Measurements from ENCODE around the gene SMARCA4.
A peak's percentile ranks its signal among the peaks of the same experiment; 100 is the strongest.
"Not testable (repeated sequence)": the region's sequence is repeated elsewhere in the genome, so short reads cannot be mapped to it uniquely, and the experiment has no call there.

Gene SMARCA4

DNA sequence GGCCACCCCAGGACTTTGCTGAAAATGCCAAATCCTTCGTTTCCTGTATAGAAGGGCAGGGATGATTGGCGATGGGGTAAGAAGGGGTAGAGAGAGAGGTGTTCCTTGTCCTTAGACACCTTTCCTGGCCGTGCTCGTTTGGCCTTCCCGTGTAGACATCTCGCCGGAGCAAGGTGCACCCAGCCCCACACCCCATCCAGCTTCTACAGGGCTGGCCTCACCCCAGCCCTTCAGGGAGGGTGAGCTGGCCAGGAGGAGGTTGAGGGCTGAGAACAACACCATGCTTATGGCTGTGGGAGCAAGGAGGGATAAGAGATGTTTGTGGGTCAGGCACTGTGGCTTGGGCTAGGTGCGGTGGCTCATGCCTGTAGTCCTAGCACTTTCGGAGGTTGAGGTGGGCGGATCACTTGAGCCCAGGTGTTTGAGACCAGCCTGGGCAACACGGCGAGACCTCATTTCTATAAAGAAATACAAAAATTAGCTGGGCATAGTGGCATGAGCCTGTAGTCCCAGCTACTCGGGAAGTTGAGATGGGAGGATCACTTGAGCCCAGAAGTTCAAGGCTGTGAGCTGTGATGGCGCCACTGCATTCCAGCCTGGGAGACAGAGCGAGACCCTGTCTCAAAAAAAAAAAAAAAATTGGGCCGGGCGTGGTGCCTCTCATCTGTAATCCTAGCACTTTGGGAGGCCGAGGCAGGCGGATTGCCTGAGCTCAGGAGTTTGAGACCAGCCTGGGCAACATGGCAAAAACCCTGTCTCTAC lies 15.5 kb downstream of the SMARCA4 start:
- no peak for DNase-seq (ENCODE audit: low spot score)

DNA sequence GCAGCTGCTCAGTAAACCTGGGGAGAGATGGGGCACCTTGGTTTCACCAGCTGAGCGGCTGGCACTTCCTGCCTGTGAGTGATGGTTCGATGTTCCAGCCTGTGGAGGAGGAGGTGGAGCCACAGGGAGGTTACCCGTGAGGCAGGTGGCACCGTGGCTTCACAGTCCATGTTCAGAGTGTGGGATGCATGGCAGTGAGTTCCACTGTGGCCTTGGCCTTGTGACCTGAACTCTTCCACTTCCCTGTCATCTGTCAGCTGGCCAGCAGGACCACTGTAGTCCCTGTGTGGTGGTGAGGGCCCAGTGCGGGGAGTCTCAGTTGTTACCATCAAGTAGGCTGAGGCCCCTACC lies 16.9 kb downstream of the SMARCA4 start:
- no peak for DNase-seq (ENCODE audit: low spot score)

DNA sequence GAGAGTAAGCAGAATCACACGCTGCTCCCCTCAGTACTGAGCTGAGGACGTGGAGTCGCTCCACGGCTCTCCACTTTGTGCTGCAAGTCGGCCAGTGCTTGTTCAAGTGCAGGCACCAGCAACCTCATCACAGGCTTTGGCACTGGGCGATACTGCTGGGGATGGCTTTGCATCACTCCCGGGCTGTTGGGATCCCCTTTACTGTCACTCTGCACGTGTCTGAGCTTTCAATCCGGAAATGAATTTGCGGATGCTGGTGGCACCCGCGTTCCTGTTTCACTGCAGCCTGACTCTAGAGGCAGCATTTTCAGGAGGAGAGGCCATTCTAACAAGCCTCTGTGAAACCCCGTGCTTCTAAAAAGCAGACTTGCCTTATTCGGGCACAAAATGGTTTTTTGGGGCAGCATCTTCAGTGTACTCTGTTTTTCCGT lies 19.1 kb downstream of the SMARCA4 start:
- peak; percentile 55 for DNase-seq (ENCODE audit: low spot score)

DNA sequence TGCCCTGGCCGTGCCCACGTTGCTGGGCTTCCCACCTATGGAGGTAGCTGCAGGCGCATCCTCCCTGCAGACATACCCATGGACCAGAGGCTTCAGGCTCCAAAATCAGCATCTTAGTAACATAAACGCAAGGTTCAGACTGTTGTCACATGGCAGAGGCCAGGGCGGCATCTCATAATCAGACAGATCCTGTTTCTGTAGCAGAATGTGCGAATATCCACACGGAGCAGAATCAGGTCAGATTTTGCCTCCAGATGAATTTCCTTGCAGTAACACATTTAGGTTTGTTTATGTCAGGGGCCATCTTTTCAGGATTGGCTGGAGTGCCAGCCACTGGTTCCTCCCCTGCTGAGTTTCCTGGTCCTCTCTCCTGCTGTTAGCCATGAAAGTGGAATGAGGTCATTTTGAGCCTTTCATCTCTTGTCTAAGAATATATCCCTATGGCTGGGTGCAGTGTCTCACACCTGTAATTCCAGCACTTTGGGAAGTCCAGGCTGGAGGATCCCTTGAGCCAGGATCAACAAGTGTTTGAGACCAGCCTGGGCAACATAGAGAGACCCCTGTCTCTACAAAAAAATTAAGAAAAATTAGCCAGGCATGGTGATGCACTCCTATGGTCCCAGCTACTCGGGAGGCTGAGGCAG lies 20.5 kb downstream of the SMARCA4 start:
- DNase-seq (ENCODE audit: low spot score): peak; percentile 77

DNA sequence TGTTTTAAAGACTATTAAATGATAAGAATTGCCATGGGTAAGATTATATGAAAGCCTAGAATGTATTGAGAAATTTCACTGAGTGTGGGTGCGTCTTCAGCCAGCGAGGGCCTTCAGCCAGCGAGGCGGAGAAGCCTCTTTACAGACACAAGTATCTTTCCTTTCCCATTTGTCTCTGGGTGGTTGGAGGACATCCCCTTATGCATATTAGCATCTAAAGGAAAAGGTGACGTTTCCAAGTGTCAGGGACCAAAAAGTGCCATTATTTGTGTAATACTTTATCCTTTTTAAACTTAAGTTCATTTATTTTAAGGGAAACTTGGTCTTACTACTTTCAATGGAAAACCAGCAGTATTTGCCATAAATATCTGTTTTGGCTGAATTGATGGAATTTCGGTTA lies 22.2 kb downstream of the SMARCA4 start:
- no peak for DNase-seq (ENCODE audit: low spot score)

DNA sequence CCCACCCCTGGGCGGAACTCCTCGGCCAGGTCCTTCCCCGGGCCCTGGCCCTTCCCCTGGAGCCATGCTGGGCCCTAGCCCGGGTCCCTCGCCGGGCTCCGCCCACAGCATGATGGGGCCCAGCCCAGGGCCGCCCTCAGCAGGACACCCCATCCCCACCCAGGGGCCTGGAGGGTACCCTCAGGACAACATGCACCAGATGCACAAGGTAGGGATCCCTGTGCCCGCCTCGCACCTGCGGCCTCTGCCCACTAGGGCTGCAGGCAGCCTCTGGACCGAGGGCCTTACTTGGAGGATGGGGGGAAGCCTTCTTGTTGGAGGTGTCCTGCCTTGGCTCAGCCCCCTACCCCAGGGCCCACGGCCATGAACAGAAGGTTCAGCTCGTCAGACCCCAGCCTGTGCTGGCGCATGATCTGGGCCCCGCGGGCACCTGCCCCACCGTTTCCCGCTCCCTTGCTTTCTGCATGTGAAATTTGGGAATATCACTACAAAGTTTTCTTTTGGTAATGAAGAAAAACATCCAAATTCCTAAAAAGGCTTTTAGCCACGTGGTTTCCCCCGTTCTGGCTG lies 23.4 kb downstream of the SMARCA4 start:
- DNase-seq (ENCODE audit: low spot score): no peak

DNA sequence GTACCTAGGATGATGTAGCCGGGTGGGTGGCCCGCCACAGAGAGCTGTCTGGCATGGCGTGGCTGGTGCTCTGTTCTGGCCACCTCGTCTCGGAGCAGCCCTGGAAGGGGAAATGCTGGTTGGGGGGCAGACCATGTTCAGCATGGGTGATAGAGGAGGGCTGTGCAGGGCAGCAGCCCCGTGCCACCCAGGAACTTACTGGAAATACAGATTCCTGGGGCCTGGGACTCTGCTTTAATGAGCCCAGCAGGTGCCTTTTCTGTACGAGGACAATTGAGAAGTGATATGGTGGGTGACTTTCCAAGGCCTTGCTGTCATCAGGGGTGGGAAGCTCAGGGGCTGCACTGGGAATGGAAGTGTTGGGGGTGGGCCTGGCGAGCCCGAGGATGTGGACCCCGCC lies 24.7 kb downstream of the SMARCA4 start:
- no peak for DNase-seq (ENCODE audit: low spot score)

DNA sequence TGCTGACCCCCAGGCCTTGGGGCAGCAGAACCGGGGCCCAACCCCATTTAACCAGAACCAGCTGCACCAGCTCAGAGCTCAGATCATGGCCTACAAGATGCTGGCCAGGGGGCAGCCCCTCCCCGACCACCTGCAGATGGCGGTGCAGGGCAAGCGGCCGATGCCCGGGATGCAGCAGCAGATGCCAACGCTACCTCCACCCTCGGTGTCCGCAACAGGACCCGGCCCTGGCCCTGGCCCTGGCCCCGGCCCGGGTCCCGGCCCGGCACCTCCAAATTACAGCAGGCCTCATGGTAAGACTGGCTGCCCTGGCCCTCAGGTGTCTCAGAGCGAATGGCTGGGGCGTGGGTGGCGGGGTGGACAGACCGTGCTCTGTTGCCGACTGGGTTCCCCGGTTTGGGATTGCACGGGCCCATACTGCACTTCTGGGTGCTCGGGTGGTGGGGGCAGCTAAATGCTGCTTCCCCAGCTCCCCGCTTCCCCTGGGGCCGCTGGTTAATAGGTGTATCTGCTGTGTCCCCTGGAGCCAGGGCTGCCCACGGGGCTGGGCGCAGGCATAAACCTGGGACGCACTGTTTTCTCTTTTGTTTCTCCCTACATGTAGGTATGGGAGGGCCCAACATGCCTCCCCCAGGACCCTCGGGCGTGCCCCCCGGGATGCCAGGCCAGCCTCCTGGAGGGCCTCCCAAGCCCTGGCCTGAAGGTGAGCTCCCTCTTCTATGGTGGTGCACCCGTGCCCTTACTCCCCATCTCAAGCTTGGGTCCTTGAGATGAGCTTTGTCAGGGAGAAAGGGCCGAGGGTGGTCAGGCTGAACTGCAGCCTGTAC lies 25.7 kb downstream of the SMARCA4 start:
- DNase-seq (ENCODE audit: low spot score): no peak

DNA sequence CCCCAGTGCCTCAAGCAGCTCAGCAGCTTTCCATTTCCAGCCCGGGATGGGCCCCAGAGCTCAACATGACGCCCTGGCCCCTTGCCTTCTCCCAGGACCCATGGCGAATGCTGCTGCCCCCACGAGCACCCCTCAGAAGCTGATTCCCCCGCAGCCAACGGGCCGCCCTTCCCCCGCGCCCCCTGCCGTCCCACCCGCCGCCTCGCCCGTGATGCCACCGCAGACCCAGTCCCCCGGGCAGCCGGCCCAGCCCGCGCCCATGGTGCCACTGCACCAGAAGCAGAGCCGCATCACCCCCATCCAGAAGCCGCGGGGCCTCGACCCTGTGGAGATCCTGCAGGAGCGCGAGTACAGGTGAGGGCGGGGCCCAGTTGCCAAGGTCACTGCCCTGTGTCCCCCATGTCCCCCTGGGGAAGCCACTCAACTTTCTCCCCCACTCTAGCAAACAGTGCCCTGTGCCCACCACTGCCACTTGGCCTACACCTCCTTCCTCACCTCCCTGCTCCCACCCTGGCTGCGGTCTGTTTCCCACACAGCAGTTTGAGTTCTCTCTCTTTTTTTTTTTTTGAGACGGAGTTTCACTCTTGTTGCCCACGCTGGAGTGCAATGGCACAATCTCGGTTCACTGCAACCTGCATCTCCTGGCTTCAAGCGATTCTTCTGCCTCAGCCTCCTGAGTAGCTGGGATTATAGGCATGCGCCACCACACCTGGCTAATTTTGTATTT lies 26.9 kb downstream of the SMARCA4 start:
- DNase-seq (ENCODE audit: low spot score): no peak

DNA sequence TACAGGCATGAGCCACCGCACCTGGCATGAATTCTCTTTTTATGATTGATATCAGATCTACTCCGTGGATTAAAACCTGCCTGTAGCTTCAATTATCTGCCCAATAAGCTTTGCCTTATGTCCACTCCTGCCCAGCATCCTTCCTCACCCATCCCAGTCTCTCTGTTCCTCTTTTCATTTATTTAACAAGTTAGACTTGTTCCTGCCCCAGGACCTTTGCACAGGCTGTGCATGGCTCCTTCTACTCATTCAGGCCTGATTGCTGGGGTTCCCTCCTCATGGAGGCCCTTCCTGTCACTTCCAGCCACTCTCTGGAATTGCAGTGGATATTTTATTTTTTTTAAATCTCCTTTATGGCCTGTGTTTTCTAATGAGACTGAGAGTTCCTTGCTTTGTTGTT lies 27.6 kb downstream of the SMARCA4 start:
- DNase-seq (ENCODE audit: low spot score): no peak

DNA sequence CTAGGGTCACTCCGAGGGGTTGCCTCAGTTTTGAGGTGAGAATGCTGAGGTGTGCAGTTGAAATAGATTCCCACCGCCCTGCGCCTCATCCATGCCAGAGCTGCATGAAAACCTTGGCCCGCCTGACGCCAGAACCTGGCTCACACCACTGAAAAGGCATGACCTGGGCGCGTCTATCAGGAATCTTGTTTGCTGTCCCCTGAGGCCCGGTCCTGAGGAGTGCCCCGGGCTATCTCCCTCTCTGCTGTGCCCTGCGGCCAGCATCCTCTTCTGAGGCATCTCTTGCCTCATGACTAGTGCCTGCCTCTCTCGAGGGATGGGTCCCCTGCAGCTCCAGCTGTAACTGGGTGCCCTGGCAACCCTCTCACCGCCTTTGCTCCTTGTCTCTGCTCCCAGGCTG lies 28.1 kb downstream of the SMARCA4 start:
- DNase-seq (ENCODE audit: low spot score): no peak

DNA sequence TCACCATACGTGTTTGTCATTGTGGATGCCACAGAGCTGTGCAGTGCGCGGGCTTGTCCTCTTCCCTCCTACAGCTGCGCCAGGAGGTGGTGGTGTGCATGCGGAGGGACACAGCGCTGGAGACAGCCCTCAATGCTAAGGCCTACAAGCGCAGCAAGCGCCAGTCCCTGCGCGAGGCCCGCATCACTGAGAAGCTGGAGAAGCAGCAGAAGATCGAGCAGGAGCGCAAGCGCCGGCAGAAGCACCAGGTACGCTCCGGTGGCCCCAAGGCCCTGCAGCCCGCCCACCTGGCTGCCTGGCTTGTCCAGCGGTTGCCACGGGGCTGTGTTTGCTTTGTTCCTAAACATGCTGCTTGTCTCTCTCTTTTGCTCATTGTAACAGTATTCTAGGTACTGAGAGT lies 30.2 kb downstream of the SMARCA4 start:
- no peak for DNase-seq (ENCODE audit: low spot score)

DNA sequence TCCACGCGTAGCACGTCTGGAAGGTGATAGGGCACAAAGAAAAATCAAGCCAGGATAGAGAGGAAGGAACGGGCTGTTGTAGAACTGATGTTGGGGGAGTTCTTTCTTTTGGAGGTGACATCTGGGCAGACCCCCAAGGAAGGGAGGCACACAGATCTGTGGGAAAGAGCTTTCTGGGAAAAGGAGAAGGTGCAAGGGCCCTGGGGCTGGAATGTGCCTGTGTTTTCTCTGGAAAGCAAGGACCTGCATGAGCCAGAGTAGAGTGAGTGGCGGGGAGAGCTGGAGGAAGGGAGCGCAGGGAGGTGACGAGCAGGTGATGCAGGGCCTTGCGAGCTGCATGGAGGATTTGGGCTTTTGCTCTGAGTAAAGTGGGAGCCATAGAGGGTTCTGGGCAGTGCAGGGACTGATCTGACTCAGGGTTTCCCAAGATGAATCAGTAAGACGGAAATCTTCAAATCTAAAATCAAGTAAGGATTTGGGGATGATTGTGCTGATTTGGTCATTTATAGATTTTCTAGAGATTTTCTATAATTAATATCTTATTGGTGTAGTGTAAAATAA lies 30.8 kb downstream of the SMARCA4 start:
- no peak for DNase-seq (ENCODE audit: low spot score)

DNA sequence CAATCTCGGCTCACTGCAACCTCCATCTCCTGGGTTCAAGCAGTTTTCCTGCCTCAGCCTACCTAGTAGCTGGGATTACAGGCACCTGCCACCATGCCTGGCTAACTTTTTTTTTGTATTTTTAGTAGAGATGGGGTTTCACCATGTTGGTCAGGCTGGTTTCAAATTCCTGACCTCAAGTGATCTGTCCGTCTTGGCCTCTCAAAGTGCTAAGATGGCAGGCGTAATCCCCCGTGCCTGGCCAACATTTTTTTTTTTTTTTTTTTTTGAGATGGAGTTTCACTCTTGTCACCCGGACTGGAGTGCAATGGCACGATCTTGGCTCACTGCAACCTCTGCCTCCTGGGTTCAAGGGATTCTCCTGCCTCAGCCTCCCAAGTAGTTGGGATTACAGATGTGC lies 31.3 kb downstream of the SMARCA4 start:
- DNase-seq (ENCODE audit: low spot score): not testable (repeated sequence)

DNA sequence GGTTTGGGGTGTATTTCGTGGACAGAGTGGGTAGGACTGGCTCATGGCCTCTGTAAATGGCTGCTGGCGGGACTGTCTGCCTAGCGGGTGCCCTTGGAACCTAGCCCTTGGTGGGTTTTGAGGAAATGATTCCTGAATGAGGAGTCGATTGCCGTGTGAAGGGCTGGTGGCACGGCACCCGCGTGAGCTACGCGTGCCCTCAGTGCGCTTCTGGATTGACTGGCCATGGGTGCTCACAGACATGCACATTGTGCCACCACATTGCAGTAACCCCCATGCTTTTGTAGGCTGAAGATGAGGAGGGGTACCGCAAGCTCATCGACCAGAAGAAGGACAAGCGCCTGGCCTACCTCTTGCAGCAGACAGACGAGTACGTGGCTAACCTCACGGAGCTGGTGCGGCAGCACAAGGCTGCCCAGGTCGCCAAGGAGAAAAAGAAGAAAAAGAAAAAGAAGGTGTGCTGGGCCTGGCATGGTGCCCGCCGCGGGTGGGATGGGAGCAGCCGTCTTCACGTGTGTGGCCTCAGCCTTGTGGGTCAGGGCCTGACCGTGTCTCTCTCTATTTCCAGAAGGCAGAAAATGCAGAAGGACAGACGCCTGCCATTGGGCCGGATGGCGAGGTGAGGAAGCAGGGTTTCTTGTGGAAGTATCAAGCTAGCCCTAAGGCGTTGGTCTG lies 35.2 kb downstream of the SMARCA4 start:
- DNase-seq (ENCODE audit: low spot score): no peak

DNA sequence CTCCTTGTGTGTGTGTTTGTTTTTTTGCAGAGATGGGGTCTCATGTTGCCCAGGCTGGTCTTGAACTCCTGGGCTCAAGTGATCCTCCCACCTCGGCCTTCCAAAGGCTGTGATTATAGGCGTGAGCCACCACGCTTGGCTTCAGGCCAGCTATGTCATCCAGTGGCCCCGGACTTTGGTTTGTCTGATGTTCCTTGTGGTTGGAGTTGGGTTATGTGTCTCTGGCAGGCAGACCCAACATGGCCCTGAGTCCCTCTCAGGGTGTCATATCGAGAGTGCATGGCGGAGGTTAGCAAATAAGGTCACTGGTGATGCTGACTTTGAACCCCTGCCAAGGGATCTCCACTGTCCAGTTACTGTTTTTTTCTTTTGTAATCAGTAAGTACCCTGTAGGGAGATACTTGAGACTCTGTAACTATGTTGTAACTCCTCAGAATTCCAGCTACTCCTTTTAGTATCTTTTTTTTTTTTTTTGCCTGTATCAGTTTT lies 37.3 kb downstream of the SMARCA4 start:
- peak; percentile 24 for DNase-seq (ENCODE audit: low spot score)

DNA sequence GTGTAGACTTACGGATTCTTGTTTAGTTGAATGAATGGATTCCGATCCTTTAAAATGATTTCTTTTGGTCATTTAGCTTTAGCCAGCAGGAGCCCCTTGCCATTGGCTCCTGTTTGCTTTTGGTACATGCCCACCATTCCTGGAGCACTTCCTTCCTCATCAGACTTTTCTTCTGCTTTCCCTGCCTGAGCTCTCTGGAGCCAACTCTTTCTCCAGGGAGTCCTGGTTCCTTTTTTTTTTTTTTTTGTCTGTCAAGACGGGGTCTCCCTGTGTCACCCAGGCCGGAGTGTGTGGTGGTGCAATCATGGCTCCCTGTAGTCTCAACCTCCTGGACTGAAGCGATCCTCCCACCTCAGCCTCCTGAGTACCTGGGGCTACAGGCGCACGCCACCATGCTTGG lies 37.8 kb downstream of the SMARCA4 start:
- no peak for DNase-seq (ENCODE audit: low spot score)

DNA sequence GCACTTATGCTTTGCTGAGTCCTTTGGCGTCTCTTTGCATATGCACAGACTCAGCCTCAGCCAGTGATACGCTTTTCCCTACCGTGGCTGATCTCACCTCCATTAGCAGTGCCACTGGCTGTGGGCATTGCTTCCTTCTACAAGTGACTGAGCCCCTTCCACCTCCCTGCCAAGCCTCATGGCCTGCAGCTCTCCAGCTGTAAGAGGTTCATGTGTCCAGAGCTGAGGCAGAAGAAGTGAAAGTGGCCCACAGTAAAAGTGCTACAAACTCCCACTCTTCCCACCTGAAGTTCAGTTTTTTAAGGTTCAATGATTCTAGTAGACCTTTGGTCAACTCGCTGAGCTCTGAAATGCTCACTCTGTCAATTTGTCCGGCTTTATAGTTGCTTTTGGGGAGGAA lies 44.7 kb downstream of the SMARCA4 start:
- DNase-seq (ENCODE audit: low spot score): no peak

DNA sequence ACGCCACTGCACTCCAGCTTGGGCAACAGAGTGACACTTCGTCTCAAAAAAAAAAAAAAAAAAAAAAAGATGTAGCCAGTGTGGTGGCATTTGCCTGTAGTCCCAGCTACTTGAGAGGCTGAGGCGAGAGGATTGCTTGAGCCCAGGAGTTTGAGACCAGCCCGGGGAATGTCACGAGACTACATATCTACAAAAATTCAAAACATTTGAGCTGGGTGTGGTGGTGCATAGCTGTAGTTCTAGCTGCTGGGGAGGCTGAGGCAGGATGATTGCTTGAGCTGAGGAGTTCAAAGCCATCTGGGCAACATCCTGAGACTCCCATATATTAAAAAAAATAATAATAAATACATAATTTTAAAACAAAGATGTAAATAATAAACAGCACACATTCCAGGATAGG lies 46.6 kb downstream of the SMARCA4 start:
- no peak for DNase-seq (ENCODE audit: low spot score)

DNA sequence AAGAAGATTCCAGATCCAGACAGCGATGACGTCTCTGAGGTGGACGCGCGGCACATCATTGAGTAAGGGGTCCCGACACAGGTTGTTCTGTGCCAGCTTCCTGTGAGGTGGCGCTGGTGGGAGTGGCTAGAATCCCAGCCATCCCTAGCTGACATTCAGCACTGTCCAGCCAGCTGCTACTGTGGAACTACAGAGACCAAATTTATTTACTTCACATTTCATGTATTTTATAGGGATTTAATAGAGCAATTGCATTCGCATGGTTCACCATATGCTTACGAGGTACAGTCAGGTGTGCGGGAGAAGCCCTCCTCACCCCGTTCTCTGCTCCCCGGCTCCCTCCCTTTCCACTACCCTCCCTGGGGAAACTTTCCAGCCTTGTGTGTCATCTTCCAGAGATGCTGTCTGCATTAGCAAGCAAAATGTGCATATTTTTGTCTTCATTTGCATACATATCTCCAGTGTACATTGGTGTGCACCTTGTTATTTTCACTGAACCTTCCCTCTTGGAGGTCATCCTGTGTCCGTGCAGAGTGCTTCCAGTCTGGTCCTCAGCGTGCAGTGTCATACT lies 47.2 kb downstream of the SMARCA4 start:
- no peak for DNase-seq (ENCODE audit: low spot score)

DNA sequence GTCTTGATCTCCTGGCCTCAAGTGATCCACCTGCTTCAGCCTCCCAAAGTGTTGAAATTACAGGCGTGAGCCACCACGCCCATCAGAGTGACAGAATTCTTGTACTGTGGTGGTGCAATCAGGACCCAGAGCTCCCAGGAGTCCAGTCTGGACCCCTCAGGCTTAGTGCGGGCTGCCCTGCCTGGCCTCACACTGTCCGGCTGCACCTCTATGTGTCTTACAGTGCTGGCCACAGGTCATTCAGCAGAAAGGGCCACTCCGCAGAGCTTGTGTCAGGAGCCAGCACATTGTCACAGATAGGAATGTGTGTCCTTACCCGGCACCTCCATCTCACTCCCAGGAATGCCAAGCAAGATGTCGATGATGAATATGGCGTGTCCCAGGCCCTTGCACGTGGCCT lies 49.2 kb downstream of the SMARCA4 start:
- no peak for DNase-seq (ENCODE audit: low spot score)
